Activated T-helper 2 cell treated with anti-CD3 and anti-CD28 coated beads, Interferon-gamma antibody, Interleukin-2, Interleukin-4, amounts not matched to agents 10 μg/mL and 5 μg/mL and 100 μg/mL, durations not matched to agents 14 hours and 24 hours and 36 hours (primary cell): ENCODE measurements around the gene TXNL4A. TPM values are rescaled to one million over a fixed set of nuclear protein-coding genes. Genes with fewer than 3 reads are reported as not detected.

Source experiments
- DNase-seq: peaks from one replicate; pipeline ENCODE4 v3.0.0; 2021; ENCODE audit warnings: low spot score
- H3K27ac Mint-ChIP-seq: one replicate; pipeline ENCODE4 v1.8.0; 2021; ENCODE audit warnings: mixed read lengths
- H3K27me3 Mint-ChIP-seq: one replicate; pipeline ENCODE4 v1.8.0; 2021; ENCODE audit warnings: low read depth, mixed read lengths
- H3K36me3 Mint-ChIP-seq: one replicate; pipeline ENCODE4 v1.8.0; 2021; ENCODE audit warnings: low read depth, mixed read lengths
- H3K4me1 Mint-ChIP-seq: one replicate; pipeline ENCODE4 v1.8.0; 2021; ENCODE audit warnings: low read depth, mixed read lengths
- H3K4me3 Mint-ChIP-seq: one replicate; pipeline ENCODE4 v1.8.0; 2021; ENCODE audit warnings: low read depth, mild to moderate bottlenecking, moderate library complexity, mixed read lengths
- H3K9me3 Mint-ChIP-seq: one replicate; pipeline ENCODE4 v1.8.0; 2021; ENCODE audit warnings: mixed read lengths
- intact Hi-C: fragments of 100-400 bp; cut with micrococcal nuclease; formaldehyde crosslinking; loops from one replicate; pipeline ENCODE4 v1.15.1; 2023
- total RNA-seq: library from RNA; stranded (reverse); gene quantifications from 2 replicates; pipeline ENCODE4 v1.2.3, GENCODE V29; 2022

TXNL4A gene
- total RNA-seq, 1 donor from 2014 or later: 194 TPM

- Mint-ChIP-seq H3K36me3 (peaks cover 94% of the 10 kb centered on the region), H3K4me3 (no peak overlapping the region)
- intact Hi-C loops: no loop called here
Measured at GRCh38 chr18:79932907-79933306, 55.5 kb downstream of the TXNL4A start.

DNA sequence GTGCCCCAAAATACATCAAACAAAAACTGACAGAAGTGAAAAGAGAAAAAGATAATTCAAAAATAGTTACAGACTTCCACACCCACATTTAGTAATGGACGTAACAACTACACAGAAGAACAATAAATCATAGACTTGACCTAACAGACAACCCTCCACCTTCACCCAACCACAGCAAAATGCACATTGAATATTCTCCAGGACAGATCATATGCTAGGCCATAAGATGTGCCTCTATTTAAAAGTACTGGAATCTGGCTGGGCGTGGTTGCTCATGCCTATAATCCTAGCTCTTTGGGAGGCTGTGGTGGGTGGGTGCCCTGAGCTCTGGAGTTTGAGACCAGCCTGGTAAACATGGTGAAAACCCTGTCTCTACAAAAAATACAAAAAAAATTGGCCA is 56.9 kb downstream of the TXNL4A start:
- no peak overlapping the region for H3K4me3 Mint-ChIP-seq
- intact Hi-C loops: no loop called here
- H3K4me1 Mint-ChIP-seq: no peaks in the 10 kb centered on the region
- no peaks in the 10 kb centered on the region for H3K27me3 Mint-ChIP-seq
- no peak overlapping the region for H3K27ac Mint-ChIP-seq
- H3K9me3 Mint-ChIP-seq: peaks cover 78% of the 10 kb centered on the region
- DNase-seq: no peak
- peaks cover 81% of the 10 kb centered on the region for H3K36me3 Mint-ChIP-seq

More at GRCh38 chr18:79932907-79933306, 55.5 kb downstream of the TXNL4A start:
- H3K9me3 Mint-ChIP-seq: peaks cover 86% of the 10 kb centered on the region
- H3K27ac Mint-ChIP-seq: no peak overlapping the region
- DNase-seq: no peak
- no peaks in the 10 kb centered on the region for H3K27me3 Mint-ChIP-seq
- H3K4me1 Mint-ChIP-seq: no peaks in the 10 kb centered on the region

GRCh38 chr18:79930020-79930642 is 58.2 kb downstream of the TXNL4A start:
- Mint-ChIP-seq H3K4me1 (no peaks in the 10 kb centered on the region), H3K27ac (no peak overlapping the region), H3K9me3 (peaks cover 65% of the 10 kb centered on the region), H3K36me3 (peaks cover 71% of the 10 kb centered on the region), H3K27me3 (no peaks in the 10 kb centered on the region), H3K4me3 (no peak overlapping the region)
- intact Hi-C loops: no loop called here
- no peak for DNase-seq

DNA sequence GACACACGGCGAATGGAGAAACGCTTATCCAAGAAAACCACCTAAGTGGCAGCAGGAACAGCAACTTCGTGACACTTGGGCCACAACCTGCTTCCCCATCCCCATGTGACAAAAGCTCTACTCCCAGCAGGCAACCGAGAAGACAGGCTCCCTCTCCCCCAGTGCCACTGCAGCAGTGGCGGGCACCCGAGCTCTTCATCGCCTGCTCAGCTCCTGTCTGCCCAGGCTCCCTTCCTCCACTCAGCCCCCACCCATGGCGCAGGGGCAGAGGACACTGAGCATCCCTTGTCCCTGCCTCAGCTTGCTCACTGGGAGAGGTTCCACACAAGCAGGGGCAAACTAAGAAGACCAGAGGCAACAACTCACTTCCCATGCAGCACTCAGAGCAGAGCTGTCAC is 59.8 kb downstream of the TXNL4A start:
- Mint-ChIP-seq H3K36me3 (peaks cover 64% of the 10 kb centered on the region), H3K4me1 (no peaks in the 10 kb centered on the region), H3K4me3 (no peak overlapping the region), H3K9me3 (peaks cover 50% of the 10 kb centered on the region), H3K27ac (no peak overlapping the region), H3K27me3 (no peaks in the 10 kb centered on the region)
- DNase-seq: no peak
- intact Hi-C loops: no loop called here

DNA sequence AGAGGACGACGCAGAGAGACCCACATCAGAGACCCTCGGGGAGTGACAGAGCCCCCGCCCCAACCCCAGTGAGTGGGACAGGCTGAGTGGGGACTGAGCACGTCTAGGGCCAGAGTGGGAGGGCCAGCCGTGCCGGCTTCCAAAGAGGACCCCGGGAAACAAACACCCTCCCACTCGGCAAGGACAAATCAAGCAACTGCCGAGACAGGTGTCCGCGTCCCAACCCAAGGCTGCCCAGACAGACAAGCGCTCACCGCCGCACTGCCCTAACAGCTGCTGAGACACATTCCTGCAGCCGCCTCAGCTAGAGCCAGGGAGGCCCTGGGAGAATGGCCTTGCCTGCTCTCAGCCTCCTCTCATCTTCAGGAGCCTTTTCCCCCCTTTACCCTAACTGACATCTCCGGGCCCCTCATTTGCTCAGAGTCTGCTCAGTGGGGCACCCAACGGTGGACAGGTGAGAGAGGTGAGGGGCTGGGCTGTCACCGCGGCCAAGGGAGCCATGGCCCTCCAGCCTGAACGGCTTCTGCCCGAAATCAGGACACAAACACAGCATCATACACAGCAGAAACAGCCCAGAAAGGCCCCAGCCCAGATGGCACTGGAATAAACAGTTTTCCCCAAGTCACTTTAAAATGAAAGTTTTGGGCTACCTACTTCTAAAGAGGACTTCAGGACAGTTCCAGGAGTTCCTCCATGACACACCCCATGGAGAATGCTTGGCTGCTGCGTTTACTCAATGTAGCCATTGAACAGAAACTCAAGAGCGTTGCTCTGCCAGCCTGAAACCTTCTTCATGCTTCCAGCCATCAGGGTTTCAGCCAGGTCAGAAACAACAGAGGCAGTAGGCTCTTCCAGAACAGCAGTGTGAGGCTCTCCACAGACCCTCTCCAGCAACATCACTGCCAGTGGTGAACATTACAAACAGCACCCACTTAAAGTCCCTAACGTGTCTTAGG is 60.5 kb downstream of the TXNL4A start:
- H3K27ac Mint-ChIP-seq: no peak overlapping the region
- intact Hi-C loops: no loop called here
- no peak for DNase-seq
- H3K27me3 Mint-ChIP-seq: no peaks in the 10 kb centered on the region
- H3K9me3 Mint-ChIP-seq: peaks cover 43% of the 10 kb centered on the region
- peaks cover 61% of the 10 kb centered on the region for H3K36me3 Mint-ChIP-seq
- H3K4me1 Mint-ChIP-seq: no peaks in the 10 kb centered on the region
- H3K4me3 Mint-ChIP-seq: no peak overlapping the region

- intact Hi-C loops: no loop called here
- H3K9me3 Mint-ChIP-seq: peaks cover 34% of the 10 kb centered on the region
Measured at GRCh38 chr18:79926715-79927606, 61.4 kb downstream of the TXNL4A start.

GRCh38 chr18:79926306-79926705 is 62.1 kb downstream of the TXNL4A start:
- H3K27me3 Mint-ChIP-seq: no peaks in the 10 kb centered on the region
- DNase-seq: no peak
- H3K4me1 Mint-ChIP-seq: no peaks in the 10 kb centered on the region
- H3K4me3 Mint-ChIP-seq: no peak overlapping the region
- H3K36me3 Mint-ChIP-seq: peaks cover 55% of the 10 kb centered on the region
- no peak overlapping the region for H3K27ac Mint-ChIP-seq
- intact Hi-C loops: no loop called here
- peaks cover 29% of the 10 kb centered on the region for H3K9me3 Mint-ChIP-seq

More at GRCh38 chr18:79926715-79927606, 61.4 kb downstream of the TXNL4A start:
- H3K27me3 Mint-ChIP-seq: no peaks in the 10 kb centered on the region
- no peak overlapping the region for H3K27ac Mint-ChIP-seq
- DNase-seq: no peak
- no peak overlapping the region for H3K4me3 Mint-ChIP-seq
- peaks cover 55% of the 10 kb centered on the region for H3K36me3 Mint-ChIP-seq
- no peaks in the 10 kb centered on the region for H3K4me1 Mint-ChIP-seq

GRCh38 chr18:79924814-79925731 is 63.3 kb downstream of the TXNL4A start:
- DNase-seq: no peak
- Mint-ChIP-seq H3K27ac (no peak overlapping the region), H3K9me3 (peaks cover 17% of the 10 kb centered on the region), H3K4me3 (no peak overlapping the region), H3K27me3 (no peaks in the 10 kb centered on the region), H3K4me1 (no peaks in the 10 kb centered on the region), H3K36me3 (peaks cover 47% of the 10 kb centered on the region)
- intact Hi-C loops: no loop called here

DNA sequence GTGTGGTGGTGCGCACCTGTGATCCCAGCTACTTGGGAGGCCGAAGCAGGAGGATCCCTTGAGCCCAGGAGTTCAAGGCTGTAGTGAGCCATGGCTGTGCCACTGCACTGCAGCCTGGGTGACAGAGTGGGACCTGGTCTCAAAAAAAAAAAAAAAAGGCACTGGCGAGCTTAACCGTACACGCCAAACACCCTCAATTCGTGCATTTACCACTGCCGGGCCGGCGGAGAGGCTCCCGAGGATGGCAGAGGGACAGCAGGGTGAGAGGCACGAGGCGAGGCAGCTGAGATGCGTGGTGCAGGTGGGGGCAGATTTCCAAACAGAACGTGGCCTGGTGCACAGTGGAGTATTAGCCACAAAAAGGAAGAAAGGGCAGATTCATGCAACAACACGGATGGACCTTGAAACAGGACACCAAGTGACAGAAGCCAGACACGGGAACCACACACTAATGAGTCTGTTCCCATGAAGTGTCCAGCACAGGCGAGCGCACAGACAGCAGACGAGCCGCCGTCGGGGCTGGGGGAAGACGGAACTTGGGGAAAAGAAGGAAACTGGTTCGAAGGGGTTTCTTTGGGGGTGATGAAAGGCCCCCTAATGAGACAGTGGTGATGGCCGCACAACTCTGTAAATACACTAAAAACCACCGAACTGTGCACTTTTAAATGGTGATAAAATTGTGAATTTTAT is 64.3 kb downstream of the TXNL4A start:
- intact Hi-C loops: no loop called here
- Mint-ChIP-seq H3K4me1 (no peaks in the 10 kb centered on the region), H3K27me3 (no peaks in the 10 kb centered on the region), H3K36me3 (peaks cover 39% of the 10 kb centered on the region), H3K4me3 (no peak overlapping the region), H3K9me3 (peaks cover 7% of the 10 kb centered on the region), H3K27ac (no peak overlapping the region)
- no peak for DNase-seq

DNA sequence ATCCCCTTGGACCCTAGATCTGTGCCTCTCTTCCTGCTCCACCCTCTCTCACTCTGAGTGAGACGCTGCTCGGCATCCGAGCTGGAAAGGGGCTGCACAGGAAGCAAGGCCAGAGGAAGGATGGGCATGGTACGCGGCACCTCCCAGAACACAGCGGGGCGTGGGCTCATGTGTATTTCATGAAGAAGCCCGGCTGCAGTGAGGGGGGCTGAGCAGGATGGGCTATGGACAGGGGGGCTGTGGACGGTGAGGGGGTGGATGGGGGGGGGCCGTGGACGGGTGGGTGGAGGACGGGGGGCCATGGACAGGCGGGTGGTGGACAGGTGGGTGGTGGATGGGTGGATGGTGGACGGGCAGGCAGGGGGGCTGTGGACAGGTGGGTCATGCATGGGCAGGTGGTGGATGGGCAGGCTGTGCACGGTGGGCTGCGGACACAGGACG is 65.4 kb downstream of the TXNL4A start:
- DNase-seq: no peak
- no peaks in the 10 kb centered on the region for H3K9me3 Mint-ChIP-seq
- H3K27ac Mint-ChIP-seq: no peak overlapping the region
- no peaks in the 10 kb centered on the region for H3K4me1 Mint-ChIP-seq
- peaks cover 34% of the 10 kb centered on the region for H3K36me3 Mint-ChIP-seq
- H3K27me3 Mint-ChIP-seq: no peaks in the 10 kb centered on the region
- intact Hi-C loops: no loop called here
- no peak overlapping the region for H3K4me3 Mint-ChIP-seq
